Muscle layer of colon (tissue), 2 donors: ENCODE measurements around the gene RRM1.

Experiments used
- H3K27ac ChIP-seq: one replicate; pipeline ENCODE4 v1.7.0; 2013; ENCODE audit warnings: low read depth, mild to moderate bottlenecking, low read length, moderate library complexity
- H3K27me3 ChIP-seq, 2 donors: one replicate each; pipeline ENCODE4 v1.7.0; 2013; ENCODE audit warnings: low read length in 2 of 2, mild to moderate bottlenecking in 2 of 2; ENCODE audit not compliant: insufficient read depth in 2 of 2, control insufficient read depth in 1 of 2
- H3K36me3 ChIP-seq: one replicate; pipeline ENCODE4 v1.7.0; 2013; ENCODE audit warnings: mild to moderate bottlenecking, low read length; ENCODE audit not compliant: insufficient read depth
- H3K4me1 ChIP-seq: one replicate; pipeline ENCODE4 v1.7.0; 2013; ENCODE audit warnings: mild to moderate bottlenecking, low read length; ENCODE audit not compliant: insufficient read depth
- H3K4me3 ChIP-seq, 2 donors: one replicate each; pipeline ENCODE4 v1.7.0; 2013; ENCODE audit warnings: low read length in 2 of 2, low read depth in 1 of 2, mild to moderate bottlenecking in 1 of 2, moderate library complexity in 1 of 2
- H3K9ac ChIP-seq: one replicate; pipeline ENCODE4 v1.7.0; 2013; ENCODE audit warnings: low read length
- H3K9me3 ChIP-seq: one replicate; pipeline ENCODE4 v1.7.0; 2013; ENCODE audit warnings: mild to moderate bottlenecking, low read length
- donor health status: abdominal sarcoma.
- donor health status: Adenocarcinoma of cecum.

RRM1 gene

DNA sequence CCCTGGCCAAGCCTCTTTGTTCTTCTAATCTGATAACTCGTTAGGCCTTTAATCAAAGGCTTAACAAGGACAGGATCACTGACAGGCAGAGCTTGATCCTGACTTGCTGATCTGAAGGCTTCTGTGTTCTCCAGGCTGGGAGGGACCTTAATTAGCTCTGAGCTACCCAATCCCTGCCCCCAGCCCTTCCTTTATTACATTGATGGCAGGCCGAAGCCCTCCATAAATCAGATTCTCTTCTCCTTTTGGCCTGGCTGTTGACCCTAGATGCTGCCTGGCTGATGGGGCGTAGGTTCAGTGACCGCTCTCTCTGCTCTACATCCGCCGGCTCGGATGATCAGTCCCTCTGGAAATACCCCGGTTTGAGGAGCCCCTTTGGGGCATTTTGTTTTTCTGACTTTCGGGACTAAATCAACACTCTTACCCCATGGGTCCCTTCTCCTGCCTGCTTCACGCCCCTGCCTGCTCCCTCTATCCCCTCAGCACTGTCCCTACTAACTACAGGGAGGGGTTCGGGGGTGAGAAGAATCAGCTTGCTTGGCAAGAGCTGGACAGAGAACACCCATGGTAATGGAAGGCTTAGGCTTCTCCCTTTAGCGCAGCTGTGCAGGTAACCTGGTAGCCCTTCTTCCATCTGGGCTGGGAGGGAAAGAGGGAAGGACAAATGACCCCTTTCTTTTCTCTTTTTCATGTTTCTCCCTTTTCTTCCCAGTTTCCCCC, 10.0 kb upstream of the RRM1 start:
- Histone ChIP-seq H3K9ac (no peak overlapping the region), H3K4me3 (no peak overlapping the region), H3K27me3 (no peaks in the 10 kb centered on the region), H3K27ac (no peak overlapping the region), H3K36me3 (peaks cover 48% of the 10 kb centered on the region), H3K9me3 (no peaks in the 10 kb centered on the region), H3K4me1 (no peaks in the 10 kb centered on the region)

DNA sequence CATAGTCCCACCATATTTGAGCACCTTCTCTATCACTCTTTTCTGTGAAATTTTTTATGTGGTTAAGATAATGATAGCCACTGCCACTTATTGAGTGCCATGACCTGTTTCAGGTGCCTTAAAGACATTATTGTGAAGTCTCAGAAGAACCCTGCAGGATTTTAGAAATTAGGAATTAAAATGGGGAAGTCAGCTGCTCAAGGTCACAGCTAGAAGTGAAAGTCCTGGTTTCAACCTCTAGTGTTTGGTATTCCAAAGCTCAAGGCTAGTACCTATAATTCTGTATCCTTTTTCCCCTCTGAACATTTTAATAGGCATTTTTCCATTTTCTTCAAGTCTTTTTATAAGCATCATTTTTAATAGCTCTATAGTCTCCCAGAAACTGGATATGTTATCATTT, 9.0 kb upstream of the RRM1 start:
- Histone ChIP-seq H3K36me3 (peaks cover 51% of the 10 kb centered on the region), H3K27ac (no peak overlapping the region), H3K4me3 (no peak overlapping the region), H3K27me3 (no peaks in the 10 kb centered on the region), H3K4me1 (no peaks in the 10 kb centered on the region), H3K9ac (no peak overlapping the region), H3K9me3 (no peaks in the 10 kb centered on the region)

DNA sequence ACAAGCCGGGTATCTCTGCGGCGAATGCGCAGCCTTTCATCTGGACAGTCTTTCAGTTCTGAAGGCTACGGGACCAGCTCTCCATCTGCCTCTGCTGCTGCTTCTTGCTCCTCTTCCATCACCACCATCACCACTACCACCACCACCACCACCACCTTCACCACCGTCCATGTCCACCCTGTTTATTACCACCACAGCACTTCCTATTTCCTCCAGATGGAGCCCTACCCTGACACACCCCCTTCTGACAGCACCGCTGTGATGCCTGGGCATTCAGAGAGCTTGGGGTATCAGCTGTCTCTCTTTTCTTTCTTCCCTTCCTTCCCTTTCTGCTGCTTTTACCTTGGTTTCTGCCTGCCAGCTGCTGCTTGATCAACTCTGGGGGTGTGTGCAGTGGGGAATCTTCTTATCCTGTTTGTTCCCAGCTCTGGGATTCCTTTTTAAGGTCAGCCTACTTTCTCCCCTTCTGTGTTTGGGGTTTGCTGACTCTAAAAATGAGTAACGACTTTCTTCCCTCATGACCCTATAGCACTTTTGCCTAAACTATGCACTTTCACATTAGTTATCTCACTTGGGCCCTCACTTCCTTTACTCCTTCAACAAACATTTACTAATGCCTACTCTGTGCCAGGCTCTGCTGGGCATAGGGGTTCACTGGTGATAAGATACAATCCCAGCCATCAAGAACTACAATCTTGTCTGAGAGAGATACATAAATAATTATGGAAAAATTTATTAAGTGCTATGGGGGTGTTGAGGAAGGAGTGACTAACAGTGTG, 7.8 kb upstream of the RRM1 start:
- no peaks in the 10 kb centered on the region for H3K9me3 ChIP-seq
- no peak overlapping the region for H3K27ac ChIP-seq
- H3K9ac ChIP-seq, result no peak overlapping the region
- no peak overlapping the region for H3K4me3 ChIP-seq
- H3K36me3 ChIP-seq, result peaks cover 56% of the 10 kb centered on the region
- no peaks in the 10 kb centered on the region for H3K27me3 ChIP-seq
- H3K4me1 ChIP-seq, result no peaks in the 10 kb centered on the region

DNA sequence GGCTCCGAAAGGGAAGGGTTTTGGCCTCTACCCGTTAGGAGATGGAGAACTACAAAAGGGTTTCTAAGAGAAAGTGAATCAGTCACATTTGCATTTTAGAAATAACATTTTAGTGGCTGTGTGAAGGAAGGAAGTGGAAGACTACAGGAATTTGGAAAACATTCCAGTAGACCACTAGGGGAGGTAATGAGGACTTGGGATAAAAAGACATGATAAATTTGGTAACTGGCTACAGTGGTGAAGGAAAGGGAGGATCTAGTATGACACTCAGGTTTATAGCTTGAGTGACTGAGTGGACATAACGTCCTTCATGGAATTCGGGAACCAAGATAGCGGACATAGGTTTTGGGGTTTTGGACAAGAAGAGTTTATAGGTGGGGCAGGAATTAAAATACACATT, 7.0 kb upstream of the RRM1 start:
- no peaks in the 10 kb centered on the region for H3K27me3 ChIP-seq
- peaks cover 48% of the 10 kb centered on the region for H3K36me3 ChIP-seq
- no peak overlapping the region for H3K9ac ChIP-seq
- no peaks in the 10 kb centered on the region for H3K4me1 ChIP-seq
- H3K27ac ChIP-seq, result no peak overlapping the region
- no peaks in the 10 kb centered on the region for H3K9me3 ChIP-seq
- no peak overlapping the region for H3K4me3 ChIP-seq

DNA sequence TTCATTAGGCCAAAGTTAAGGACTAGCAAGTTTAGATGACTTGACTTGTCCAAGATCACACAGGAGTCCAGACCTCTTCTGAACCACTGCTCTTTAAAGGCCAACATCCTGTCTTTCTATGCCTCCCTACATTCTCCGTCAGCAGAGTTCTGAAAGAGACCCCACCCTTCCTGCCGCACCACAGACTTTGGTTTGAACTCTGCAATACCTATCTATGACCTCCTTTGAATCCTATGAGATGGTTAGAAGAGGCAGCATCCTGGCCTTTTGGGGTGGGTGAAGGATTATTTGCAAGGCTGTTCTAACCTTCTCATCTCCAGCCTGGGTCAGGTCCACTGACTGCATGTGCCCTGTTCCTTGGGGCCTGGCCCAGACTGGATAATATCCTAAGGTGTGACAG, 4.3 kb upstream of the RRM1 start:
- H3K9me3 ChIP-seq, result no peaks in the 10 kb centered on the region
- H3K27me3 ChIP-seq, result no peaks in the 10 kb centered on the region
- peaks cover 31% of the 10 kb centered on the region for H3K36me3 ChIP-seq
- no peak overlapping the region for H3K4me3 ChIP-seq
- H3K4me1 ChIP-seq, result peaks cover under 1% of the 10 kb centered on the region
- no peak overlapping the region for H3K27ac ChIP-seq
- no peak overlapping the region for H3K9ac ChIP-seq

GRCh38 chr11:4092026-4092425, 2.6 kb upstream of the RRM1 start:
- H3K27me3 ChIP-seq, result no peaks in the 10 kb centered on the region
- H3K4me1 ChIP-seq, result peaks cover 12% of the 10 kb centered on the region
- no peak overlapping the region for H3K27ac ChIP-seq
- no peaks in the 10 kb centered on the region for H3K9me3 ChIP-seq
- no peak overlapping the region for H3K4me3 ChIP-seq
- H3K9ac ChIP-seq, result no peak overlapping the region
- H3K36me3 ChIP-seq, result peaks cover 22% of the 10 kb centered on the region

- Histone ChIP-seq H3K27me3 (no peaks in the 10 kb centered on the region), H3K27ac (peak overlapping the region; percentile 97), H3K9ac (peak overlapping the region; percentile 63), H3K9me3 (no peaks in the 10 kb centered on the region), H3K36me3 (peaks cover 13% of the 10 kb centered on the region), H3K4me1 (peaks cover 12% of the 10 kb centered on the region), H3K4me3 (peak overlapping the region; percentile 70)
Measured at GRCh38 chr11:4093519-4094347, 866 bp upstream of the RRM1 start.

DNA sequence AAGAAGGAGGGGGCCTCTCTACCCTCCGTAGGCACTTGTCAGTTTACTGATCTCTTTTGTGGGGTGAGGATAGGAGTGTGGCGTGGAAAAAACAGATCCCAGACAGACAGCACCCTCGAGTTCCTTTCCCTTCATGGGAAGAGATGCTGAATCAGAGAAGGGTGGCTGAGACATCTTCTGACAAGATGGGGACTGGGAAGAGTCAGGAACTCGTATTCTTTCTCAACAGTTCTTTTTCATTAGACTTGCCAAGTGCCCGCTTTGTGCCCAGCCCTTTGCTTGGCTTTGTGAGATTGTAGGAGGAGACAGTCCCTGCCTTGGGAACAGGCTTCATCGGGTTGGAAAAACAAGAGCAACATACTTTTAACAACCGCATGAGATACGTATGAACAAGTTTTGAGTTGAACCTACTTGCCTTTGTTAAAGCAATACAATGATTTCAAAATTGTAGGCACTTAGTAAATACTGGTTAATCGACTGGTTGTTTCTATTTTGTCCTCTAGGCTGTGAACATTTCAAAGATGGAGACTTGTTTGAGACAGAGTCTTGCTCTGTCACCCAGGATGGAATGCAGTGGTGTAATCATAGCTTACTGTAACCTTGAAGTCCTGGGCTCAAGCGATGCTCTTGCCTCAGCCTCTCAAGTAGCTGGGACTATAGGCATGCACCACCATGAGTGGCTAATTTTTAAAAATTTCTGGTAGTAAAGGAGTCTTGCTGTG, 1.1 kb downstream of the RRM1 start:
- H3K4me3 ChIP-seq, result peak overlapping the region; percentile 62 to 70
- no peaks in the 10 kb centered on the region for H3K9me3 ChIP-seq
- H3K9ac ChIP-seq, result peak overlapping the region; percentile 90
- H3K36me3 ChIP-seq, result peaks cover 9% of the 10 kb centered on the region
- peak overlapping the region; percentile 97 for H3K27ac ChIP-seq
- H3K4me1 ChIP-seq, result peaks cover 12% of the 10 kb centered on the region
- H3K27me3 ChIP-seq, result no peaks in the 10 kb centered on the region

GRCh38 chr11:4098026-4098621, 3.5 kb downstream of the RRM1 start:
- Histone ChIP-seq H3K9ac (no peak overlapping the region), H3K4me3 (no peak overlapping the region), H3K27me3 (no peaks in the 10 kb centered on the region), H3K27ac (no peak overlapping the region), H3K36me3 (peaks cover 8% of the 10 kb centered on the region), H3K4me1 (peaks cover 12% of the 10 kb centered on the region), H3K9me3 (no peaks in the 10 kb centered on the region)

GRCh38 chr11:4102711-4103110, 8.1 kb downstream of the RRM1 start:
- Histone ChIP-seq H3K4me3 (no peak overlapping the region), H3K27me3 (no peaks in the 10 kb centered on the region), H3K4me1 (no peaks in the 10 kb centered on the region), H3K9me3 (no peaks in the 10 kb centered on the region), H3K9ac (no peak overlapping the region), H3K27ac (no peak overlapping the region), H3K36me3 (peaks cover 27% of the 10 kb centered on the region)
